HG02588 (cell line): ENCODE data around the gene SSPN.
A peak's percentile ranks its signal among the peaks of the same experiment; 100 is the strongest.

Source experiments
- ATAC-seq: cut with Tn5 transposase; IDR thresholded peaks from one replicate; pipeline ENCODE4 v1.9.1; 2021; ENCODE audit warnings: mild to moderate bottlenecking, moderate library complexity; ENCODE audit not compliant: unreplicated experiment

The SSPN gene

GRCh38 chr12:26281320-26281719, 85.9 kb downstream of the SSPN start:
- no peak for ATAC-seq

- no peak for ATAC-seq
Observed at GRCh38 chr12:26282339-26282940, 87.1 kb downstream of the SSPN start.

GRCh38 chr12:26283046-26283445, 87.7 kb downstream of the SSPN start:
- ATAC-seq: no peak

GRCh38 chr12:26283617-26284016, 88.2 kb downstream of the SSPN start:
- ATAC-seq: no peak

- no peak for ATAC-seq
Observed at GRCh38 chr12:26285401-26285800, 90.0 kb downstream of the SSPN start.

GRCh38 chr12:26286186-26286585, 90.8 kb downstream of the SSPN start:
- ATAC-seq: no peak

- ATAC-seq: no peak
Observed at GRCh38 chr12:26287671-26288381, 92.5 kb downstream of the SSPN start.

- ATAC-seq: no peak
Observed at GRCh38 chr12:26290565-26290964, 95.2 kb downstream of the SSPN start.

- no peak for ATAC-seq
Observed at GRCh38 chr12:26292596-26292995, 97.2 kb downstream of the SSPN start.

- ATAC-seq: no peak
Observed at GRCh38 chr12:26293612-26294011, 98.2 kb downstream of the SSPN start.

- no peak for ATAC-seq
Observed at GRCh38 chr12:26295001-26295400, 99.6 kb downstream of the SSPN start.

GRCh38 chr12:26297396-26298070, 102.2 kb downstream of the SSPN start:
- ATAC-seq: no peak

GRCh38 chr12:26298785-26299621, 103.6 kb downstream of the SSPN start:
- peak; percentile 97 for ATAC-seq

- ATAC-seq: no peak
Observed at GRCh38 chr12:26299751-26300150, 104.4 kb downstream of the SSPN start.
